ENCODE data around the gene THAP6.
A peak's percentile ranks its signal among the peaks of the same experiment; 100 is the strongest.
"Not testable (repeated sequence)": the region's sequence is repeated elsewhere in the genome, so short reads cannot be mapped to it uniquely, and the experiment has no call there.

THAP6 gene

GRCh38 chr4:75514131-75514948 lies at the start of gene THAP6, which contains the start of gene RCHY1:
TSS of gene THAP6 (plus strand) at chr4:75514473. CDS start at chr4:75515453, 980 bp downstream.
TSS of gene RCHY1 (minus strand) at chr4:75514403. CDS start at chr4:75514286, 117 bp downstream.
- peak; percentile 9 for DNase-seq

- DNase-seq: no peak
Observed at GRCh38 chr4:75469896-75470295, 44.4 kb upstream of the THAP6 start.

GRCh38 chr4:75470738-75471137 lies 43.5 kb upstream of the THAP6 start:
- no peak for DNase-seq

GRCh38 chr4:75477201-75477600 lies 37.1 kb upstream of the THAP6 start:
- no peak for DNase-seq

GRCh38 chr4:75484190-75484589 lies 30.1 kb upstream of the THAP6 start:
- DNase-seq: no peak

- DNase-seq: no peak
Observed at GRCh38 chr4:75490155-75490554, 24.1 kb upstream of the THAP6 start.

- no peak for DNase-seq
Observed at GRCh38 chr4:75494563-75494962, 19.7 kb upstream of the THAP6 start.

- DNase-seq: no peak
Observed at GRCh38 chr4:75495476-75495875, 18.8 kb upstream of the THAP6 start.

- DNase-seq: no peak
Observed at GRCh38 chr4:75496406-75496805, 17.9 kb upstream of the THAP6 start.

- DNase-seq: no peak
Observed at GRCh38 chr4:75497133-75497532, 17.1 kb upstream of the THAP6 start.

GRCh38 chr4:75498041-75498440 lies 16.2 kb upstream of the THAP6 start:
- no peak for DNase-seq

- DNase-seq: no peak
Observed at GRCh38 chr4:75499900-75500299, 14.4 kb upstream of the THAP6 start.

GRCh38 chr4:75502671-75503070 lies 11.6 kb upstream of the THAP6 start:
- DNase-seq: no peak

GRCh38 chr4:75505630-75506029 lies 8.6 kb upstream of the THAP6 start:
- DNase-seq: no peak

- not testable (repeated sequence) for DNase-seq
Observed at GRCh38 chr4:75509592-75509991, 4.7 kb upstream of the THAP6 start.

GRCh38 chr4:75511841-75512240 lies 2.4 kb upstream of the THAP6 start:
- DNase-seq: no peak

GRCh38 chr4:75512386-75513211 lies 1.7 kb upstream of the THAP6 start:
- no peak for DNase-seq

- DNase-seq: no peak
Observed at GRCh38 chr4:75513526-75514130, 645 bp upstream of the THAP6 start.

GRCh38 chr4:75514949-75515612 lies 808 bp downstream of the THAP6 start:
- no peak for DNase-seq

GRCh38 chr4:75516144-75516543 lies 1.9 kb downstream of the THAP6 start:
- no peak for DNase-seq

- not testable (repeated sequence) for DNase-seq
Observed at GRCh38 chr4:75519452-75519851, 5.2 kb downstream of the THAP6 start.

GRCh38 chr4:75525086-75525485 lies 10.8 kb downstream of the THAP6 start:
- DNase-seq: no peak

- DNase-seq: no peak
Observed at GRCh38 chr4:75525910-75526309, 11.6 kb downstream of the THAP6 start.

Data from 8988T (cell line).